Epithelial cell of esophagus (primary cell): ENCODE measurements around the gene TMEM147.

Experiments
- DNase-seq: peaks from one replicate; pipeline ENCODE4 v3.0.0; 2010; ENCODE audit warnings: low read depth
- H3K4me3 ChIP-seq: 2 replicates; pipeline ENCODE4 v1.5.1; 2011; ENCODE audit warnings: mild to moderate bottlenecking, low read length, control low read depth
- TF ChIP-seq, protein P1 (sequence below): IDR thresholded peaks from 2 replicates; pipeline ENCODE4 v1.5.1; 2011; ENCODE audit warnings: low read depth, mild to moderate bottlenecking, low read length, control low read depth, inconsistent platforms; ENCODE audit not compliant: insufficient read depth; ENCODE audit errors: missing control alignments

The TMEM147 gene

DNA sequence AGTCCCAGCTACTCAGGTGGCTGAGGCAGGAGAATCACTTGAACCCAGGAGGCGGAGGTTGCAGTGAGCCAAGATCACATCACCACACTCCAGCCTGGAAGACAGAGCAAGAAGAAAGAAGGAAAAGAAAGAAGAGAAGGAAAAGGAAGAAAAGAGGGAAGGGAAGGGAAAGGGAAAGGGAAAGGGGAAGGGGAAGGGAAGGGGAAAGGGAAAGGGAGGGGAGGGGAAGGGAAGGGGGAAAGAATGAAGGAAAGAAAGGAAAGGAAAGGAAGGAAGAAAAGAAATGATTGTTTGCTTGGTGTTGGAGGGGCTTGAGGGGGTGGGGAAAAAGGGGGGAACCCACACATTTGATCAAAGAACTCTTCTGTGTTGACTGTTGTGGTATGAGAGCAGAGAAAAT is 50.5 kb downstream of the TMEM147 start:
- TF ChIP-seq, protein P1, sequence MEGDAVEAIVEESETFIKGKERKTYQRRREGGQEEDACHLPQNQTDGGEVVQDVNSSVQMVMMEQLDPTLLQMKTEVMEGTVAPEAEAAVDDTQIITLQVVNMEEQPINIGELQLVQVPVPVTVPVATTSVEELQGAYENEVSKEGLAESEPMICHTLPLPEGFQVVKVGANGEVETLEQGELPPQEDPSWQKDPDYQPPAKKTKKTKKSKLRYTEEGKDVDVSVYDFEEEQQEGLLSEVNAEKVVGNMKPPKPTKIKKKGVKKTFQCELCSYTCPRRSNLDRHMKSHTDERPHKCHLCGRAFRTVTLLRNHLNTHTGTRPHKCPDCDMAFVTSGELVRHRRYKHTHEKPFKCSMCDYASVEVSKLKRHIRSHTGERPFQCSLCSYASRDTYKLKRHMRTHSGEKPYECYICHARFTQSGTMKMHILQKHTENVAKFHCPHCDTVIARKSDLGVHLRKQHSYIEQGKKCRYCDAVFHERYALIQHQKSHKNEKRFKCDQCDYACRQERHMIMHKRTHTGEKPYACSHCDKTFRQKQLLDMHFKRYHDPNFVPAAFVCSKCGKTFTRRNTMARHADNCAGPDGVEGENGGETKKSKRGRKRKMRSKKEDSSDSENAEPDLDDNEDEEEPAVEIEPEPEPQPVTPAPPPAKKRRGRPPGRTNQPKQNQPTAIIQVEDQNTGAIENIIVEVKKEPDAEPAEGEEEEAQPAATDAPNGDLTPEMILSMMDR, result no peak
- no peak for DNase-seq
- H3K4me3 ChIP-seq, result no peak overlapping the region

DNA sequence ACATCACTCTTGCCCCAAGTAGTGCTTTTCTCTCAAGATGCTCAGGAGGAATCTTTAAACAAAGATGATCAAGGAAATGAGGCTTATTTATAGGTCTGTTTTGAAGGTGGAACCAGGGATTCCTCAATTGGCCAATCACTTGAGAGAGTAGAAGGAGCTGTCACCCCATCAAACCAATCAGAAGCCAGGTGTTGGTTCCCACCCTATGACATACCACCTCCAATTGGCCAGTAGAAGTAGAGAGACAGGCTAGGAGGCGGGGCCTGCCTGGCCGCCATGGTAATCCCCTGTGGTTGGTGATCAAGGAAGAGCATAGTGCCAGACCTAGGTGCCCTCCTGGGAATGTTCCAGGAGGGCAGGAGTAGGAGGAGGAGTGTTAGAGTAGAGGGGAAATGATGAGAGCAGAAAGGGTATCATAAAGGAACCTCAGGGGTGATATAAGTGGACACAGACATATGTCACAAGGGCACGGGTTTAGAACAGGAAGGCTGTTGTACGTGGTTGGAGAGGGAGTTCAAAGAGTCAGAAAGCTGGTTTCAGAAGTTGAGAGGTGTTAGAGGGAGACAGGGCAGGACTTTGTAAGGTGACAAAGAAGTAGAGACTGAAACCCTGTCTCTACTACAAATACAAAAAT is 51.1 kb downstream of the TMEM147 start:
- DNase-seq, result no peak

More for the DNA sequence above, 51.1 kb downstream of the TMEM147 start:
- TF ChIP-seq, protein P1, result no peak
- no peak overlapping the region for H3K4me3 ChIP-seq
